Muscle of arm (tissue), 14 donors: ENCODE measurements around the gene MARCHF9. TPM values are rescaled to one million over a fixed set of nuclear protein-coding genes. Genes with fewer than 3 reads are reported as not detected.
"Not testable (repeated sequence)": the region's sequence is repeated elsewhere in the genome, so short reads cannot be mapped to it uniquely, and the experiment has no call there.

Experiments used
- DNase-seq: peaks from one replicate; pipeline ENCODE4 v3.0.0-alpha.2; 2013
- long read RNA-seq, 11 donors: transcript quantifications; one replicate each; lab custom pipeline, GENCODE V29; 2026
- polyA plus RNA-seq, 12 donors: library from polyadenylated mRNA; unstranded; fragments of 120-200 nt; gene quantifications; one replicate each; pipeline ENCODE4 v1.2.1, GENCODE V29; 2013; ENCODE audit not compliant: insufficient read length in 12 of 12

MARCHF9 gene, protein sequence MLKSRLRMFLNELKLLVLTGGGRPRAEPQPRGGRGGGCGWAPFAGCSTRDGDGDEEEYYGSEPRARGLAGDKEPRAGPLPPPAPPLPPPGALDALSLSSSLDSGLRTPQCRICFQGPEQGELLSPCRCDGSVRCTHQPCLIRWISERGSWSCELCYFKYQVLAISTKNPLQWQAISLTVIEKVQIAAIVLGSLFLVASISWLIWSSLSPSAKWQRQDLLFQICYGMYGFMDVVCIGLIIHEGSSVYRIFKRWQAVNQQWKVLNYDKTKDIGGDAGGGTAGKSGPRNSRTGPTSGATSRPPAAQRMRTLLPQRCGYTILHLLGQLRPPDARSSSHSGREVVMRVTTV
- 10 to 100 TPM in 3 of 12 donors, 1 to 10 TPM in 8, not detected in 1; 5.1 to 12.2 (median 7.8) TPM for polyA plus RNA-seq
- long read RNA-seq, donor 1, transcript MARCH9-201 (4 exons, 2,982 nt) = major isoform, 9 of 18 reads
- long read RNA-seq, donor 1, transcript MARCH9-202 (2 exons, 1,668 nt) = minor isoform, 5 of 18 reads
- long read RNA-seq, donor 1, partial matches to known transcripts = 0 of 18 reads
- long read RNA-seq, donor 1, other reads (novel, unspliced or antisense) = 0 of 18 reads
- long read RNA-seq, donor 2, partial matches to known transcripts = 0 of 4 reads
- long read RNA-seq, donor 2, other reads (novel, unspliced or antisense) = 0 of 4 reads
- long read RNA-seq, donor 3, partial matches to known transcripts = 0 of 4 reads
- long read RNA-seq, donor 3, other reads (novel, unspliced or antisense) = 0 of 4 reads
- long read RNA-seq, donor 4 = 0 reads
- long read RNA-seq, donor 5 = 0 reads
- long read RNA-seq, donor 6, partial matches to known transcripts = 0 of 4 reads
- long read RNA-seq, donor 6, other reads (novel, unspliced or antisense) = 0 of 4 reads
- long read RNA-seq, donor 7, partial matches to known transcripts = 0 of 4 reads
- long read RNA-seq, donor 7, other reads (novel, unspliced or antisense) = 0 of 4 reads
- long read RNA-seq, donor 8, transcript MARCH9-201 (4 exons, 2,982 nt) = major isoform, 7 of 8 reads
- long read RNA-seq, donor 8, partial matches to known transcripts = 0 of 8 reads
- long read RNA-seq, donor 8, other reads (novel, unspliced or antisense) = 0 of 8 reads
- long read RNA-seq, donor 9, partial matches to known transcripts = 0 of 1 reads
- long read RNA-seq, donor 9, other reads (novel, unspliced or antisense) = 0 of 1 reads
- long read RNA-seq, donor 10, partial matches to known transcripts = 0 of 4 reads
- long read RNA-seq, donor 10, other reads (novel, unspliced or antisense) = 0 of 4 reads
- long read RNA-seq, donor 11, partial matches to known transcripts = 0 of 1 reads
- long read RNA-seq, donor 11, other reads (novel, unspliced or antisense) = 0 of 1 reads

DNA sequence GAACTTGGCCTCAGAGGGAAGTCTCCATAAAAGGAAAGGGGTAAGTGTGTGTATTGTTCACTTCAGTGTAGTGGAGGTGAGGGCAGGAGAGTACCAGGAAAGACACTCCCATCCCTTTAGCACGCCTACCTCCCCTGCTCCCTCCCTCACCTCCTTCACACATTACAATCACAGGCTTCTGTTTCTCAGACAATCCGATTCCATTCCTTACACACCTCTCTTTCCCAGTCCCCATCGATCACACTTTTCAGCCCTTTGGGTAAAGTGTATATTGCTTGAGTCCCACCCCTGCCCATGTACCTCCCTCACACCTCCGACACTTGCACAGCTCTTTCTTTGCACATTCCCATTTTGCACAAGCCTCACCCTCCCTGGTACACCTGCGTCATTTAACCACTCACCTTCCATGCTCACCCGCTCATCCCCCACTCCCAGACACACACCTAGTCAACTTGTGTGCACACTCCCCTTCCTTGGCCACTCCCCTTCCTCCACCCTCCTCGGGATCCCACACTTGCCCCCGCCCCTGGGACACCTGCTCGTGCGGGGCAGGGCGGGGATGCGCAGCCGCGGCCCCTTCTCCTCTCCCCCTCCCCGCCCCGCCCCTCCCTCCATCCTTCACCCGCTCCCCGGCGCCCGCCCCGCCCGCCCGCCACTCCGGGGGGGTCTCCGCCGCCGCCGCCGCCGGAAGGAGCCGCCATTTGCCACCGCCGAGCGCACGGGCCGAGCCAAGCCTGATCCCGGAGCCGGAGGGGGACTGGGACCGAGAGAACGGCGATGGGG lies at the start of gene MARCHF9:
Gene MARCHF9 (plus strand): TSS at position 693 of the 783 bp plus-strand sequence. CDS start 426 bp downstream, outside the sequence.
- DNase-seq = no peak

- no peak for DNase-seq
Measured at GRCh38 chr12:57707250-57707649, 47.7 kb upstream of the MARCHF9 start.

GRCh38 chr12:57708296-57708695 lies 46.6 kb upstream of the MARCHF9 start:
- DNase-seq = no peak

- no peak for DNase-seq
Measured at GRCh38 chr12:57712701-57713100, 42.2 kb upstream of the MARCHF9 start.

DNA sequence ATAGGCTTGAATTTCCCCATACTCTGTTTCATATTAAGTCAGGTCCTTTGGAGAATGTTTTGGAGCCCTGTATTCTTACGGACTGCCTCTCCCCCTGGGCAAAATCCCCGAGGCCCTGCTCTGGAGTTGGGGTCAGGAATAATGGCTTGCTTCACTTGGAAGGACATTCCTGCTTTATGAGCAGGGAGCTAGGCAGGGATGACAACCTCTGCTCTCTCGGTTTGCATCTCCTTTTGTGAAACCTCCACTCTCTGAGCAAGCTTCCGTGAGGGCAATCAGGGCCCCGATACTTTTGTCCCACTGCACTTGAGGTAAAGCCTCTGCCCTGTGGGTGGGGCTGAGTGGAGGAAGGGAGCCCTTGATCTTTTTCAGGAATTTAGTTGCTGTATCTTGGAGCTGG lies 41.7 kb upstream of the MARCHF9 start:
- DNase-seq = no peak

GRCh38 chr12:57715036-57715748 lies 39.7 kb upstream of the MARCHF9 start:
- not testable (repeated sequence) for DNase-seq

GRCh38 chr12:57715786-57716185 lies 39.1 kb upstream of the MARCHF9 start:
- DNase-seq = no peak

DNA sequence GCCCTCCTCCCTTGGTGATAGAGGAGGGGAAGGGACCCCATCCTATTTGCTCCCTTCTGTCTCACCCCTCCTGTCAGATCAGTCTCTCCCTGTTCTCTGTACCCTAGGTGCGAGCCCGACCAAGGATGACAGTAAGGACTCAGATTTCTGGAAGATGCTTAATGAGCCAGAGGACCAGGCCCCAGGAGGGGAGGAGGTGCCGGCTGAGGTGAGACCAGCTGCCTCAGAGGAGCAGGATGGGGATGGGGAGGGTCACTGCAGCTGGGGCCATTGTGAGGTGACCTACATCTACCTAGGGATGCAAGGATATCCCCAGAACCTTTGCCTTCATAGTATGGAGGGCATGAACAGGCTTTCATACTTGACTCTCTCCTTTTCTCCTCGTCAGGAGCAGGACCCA lies 38.6 kb upstream of the MARCHF9 start:
- no peak for DNase-seq

GRCh38 chr12:57717131-57717530 lies 37.8 kb upstream of the MARCHF9 start:
- no peak for DNase-seq

DNA sequence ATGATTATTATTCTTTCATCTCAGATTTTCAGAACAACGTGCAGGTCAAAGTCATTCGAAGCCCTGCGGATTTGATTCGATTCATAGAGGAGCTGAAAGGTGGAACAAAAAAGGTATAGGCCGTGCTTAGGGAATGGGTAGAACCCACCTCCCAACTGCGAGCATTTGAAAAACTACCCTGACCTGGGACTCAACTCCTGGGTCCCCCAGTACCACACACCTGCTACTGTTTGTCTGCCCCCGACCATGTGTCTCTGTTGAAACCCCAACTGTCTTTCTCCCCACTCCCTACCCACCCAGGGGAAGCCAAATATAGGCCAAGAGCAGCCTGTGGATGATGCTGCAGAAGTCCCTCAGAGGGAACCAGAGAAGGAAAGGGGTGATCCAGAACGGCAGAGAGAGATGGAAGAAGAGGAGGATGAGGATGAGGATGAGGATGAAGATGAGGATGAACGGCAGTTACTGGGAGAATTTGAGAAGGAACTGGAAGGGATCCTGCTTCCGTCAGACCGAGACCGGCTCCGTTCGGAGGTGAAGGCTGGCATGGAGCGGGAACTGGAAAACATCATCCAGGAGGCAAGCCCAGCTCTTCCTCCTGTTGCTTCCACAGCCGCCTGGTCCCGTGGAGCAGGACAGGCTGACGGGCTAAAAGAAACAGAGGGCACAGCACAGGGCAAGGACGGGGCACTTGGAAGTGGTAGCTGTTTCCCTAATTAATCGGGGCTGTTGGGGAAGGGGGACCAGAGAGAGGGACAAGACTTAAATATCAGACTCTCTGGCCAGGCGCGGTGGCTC lies 36.9 kb upstream of the MARCHF9 start:
- DNase-seq = no peak

DNA sequence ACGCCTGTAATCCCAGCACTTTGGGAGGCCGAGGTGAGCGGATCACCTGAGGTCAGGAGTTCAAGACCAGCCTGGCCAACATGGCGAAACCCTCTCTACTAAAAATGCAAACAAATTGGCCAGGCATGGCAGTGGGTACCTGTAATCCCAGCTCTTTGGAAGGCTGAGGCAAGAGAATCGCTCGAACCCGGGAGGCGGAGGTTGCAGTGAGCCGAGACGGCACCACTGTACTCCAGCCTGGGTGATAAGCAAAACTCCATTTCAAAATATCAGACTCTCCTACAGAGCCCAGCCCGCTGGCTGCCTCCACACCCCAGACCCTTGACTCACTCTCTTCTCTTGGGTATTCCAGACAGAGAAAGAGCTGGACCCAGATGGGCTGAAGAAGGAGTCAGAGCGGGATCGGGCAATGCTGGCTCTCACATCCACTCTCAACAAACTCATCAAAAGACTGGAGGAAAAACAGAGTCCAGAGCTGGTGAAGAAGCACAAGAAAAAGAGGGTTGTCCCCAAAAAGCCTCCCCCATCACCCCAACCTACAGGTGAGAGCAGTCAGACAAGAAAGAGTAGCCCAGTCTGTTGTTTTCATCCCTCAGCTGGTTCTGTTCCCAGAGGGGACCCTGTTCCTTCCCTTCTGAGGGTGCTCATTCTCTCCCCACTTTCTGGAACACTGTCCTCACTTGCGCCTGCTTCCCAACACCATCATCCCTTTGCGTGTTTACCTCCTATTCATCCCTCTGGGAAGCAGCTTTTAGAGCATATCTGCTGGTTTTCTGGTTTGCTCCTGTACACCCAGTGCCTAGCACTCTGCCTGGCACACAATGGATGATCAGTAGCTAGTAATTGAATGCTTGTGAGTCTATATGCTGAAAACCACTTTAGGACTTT lies 36.0 kb upstream of the MARCHF9 start:
- DNase-seq = no peak

DNA sequence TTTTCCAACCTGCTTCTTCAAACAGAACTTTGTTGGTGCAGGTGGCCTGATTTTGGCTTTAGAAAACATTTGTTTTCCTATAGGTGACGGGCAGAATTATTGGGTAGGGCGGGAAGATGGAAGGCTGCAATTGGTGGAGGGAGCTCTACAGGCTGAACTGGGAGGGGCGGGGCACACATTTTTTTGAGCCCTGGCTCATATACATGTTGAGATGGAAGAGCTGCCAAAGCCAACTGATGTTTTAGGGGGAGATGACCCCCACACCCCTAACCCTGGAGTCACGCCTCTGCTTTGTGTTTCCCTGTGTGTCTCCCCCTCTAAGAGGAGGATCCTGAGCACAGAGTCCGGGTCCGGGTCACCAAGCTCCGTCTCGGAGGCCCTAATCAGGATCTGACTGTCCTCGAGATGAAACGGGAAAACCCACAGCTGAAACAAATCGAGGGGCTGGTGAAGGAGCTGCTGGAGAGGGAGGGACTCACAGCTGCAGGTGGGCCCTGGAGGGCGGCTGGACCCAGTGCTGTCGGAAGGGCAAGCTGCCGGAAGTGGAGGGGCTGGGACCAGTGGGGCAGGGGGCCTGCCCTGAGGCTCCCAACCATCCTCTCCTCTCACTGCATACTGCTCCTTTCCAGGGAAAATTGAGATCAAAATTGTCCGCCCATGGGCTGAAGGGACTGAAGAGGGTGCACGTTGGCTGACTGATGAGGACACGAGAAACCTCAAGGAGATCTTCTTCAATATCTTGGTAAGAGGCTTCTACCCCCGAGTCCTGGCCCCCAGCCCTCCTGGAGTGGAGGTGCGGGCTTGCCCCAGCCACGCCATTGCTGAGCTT lies 34.9 kb upstream of the MARCHF9 start:
- DNase-seq = no peak

DNA sequence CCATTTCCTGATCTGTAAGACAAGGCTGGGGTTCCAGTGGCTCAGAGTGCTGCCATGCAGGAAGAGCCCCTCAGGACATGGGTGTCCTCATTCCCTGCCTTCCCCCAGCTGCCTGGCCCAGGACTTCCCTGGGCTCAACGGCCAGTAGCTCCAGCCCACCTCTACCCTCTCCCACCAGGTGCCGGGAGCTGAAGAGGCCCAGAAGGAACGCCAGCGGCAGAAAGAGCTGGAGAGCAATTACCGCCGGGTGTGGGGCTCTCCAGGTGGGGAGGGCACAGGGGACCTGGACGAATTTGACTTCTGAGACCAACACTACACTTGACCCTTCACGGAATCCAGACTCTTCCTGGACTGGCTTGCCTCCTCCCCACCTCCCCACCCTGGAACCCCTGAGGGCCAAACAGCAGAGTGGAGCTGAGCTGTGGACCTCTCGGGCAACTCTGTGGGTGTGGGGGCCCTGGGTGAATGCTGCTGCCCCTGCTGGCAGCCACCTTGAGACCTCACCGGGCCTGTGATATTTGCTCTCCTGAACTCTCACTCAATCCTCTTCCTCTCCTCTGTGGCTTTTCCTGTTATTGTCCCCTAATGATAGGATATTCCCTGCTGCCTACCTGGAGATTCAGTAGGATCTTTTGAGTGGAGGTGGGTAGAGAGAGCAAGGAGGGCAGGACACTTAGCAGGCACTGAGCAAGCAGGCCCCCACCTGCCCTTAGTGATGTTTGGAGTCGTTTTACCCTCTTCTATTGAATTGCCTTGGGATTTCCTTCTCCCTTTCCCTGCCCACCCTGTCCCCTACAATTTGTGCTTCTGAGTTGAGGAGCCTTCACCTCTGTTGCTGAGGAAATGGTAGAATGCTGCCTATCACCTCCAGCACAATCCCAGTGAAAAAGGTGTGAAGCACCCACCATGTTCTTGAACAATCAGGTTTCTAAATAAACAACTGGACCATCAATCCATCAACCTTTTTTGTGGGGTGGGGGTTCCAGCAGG lies 34.0 kb upstream of the MARCHF9 start:
- no peak for DNase-seq

DNA sequence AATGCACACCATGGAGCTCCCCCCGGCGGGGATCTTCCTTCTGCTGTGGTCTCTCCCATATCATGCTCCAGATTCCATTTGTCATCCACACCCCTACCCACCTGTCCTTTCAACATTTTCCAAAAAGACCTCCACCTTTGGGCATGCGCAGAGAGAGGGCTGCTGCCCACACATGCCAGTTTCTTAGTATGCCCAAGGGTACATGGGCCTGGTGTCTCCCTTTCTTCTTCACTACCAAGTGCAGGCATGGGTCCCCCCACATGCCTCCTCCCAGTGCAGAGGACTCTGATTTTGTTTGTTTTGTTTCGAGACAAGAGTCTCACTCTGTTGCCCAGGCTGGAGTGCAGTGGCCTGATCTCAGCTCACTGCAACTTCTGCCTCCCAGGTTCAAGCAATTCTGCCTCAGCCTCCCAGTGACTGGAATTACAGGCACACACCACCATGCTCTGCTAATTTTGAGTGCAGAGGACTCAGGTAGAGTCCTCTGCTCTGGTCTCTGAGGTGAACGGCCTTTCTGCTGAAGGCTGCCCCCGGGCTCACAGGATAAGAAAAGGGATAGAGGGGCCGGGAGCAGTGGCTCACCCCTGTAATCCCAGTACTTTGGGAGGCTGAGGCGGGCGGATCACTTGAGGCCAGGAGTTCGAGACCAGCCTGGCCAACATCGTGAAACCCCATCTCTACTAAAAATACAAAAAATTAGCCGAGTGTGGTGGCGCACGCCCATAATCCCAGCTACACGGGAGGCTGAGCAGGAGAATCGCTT lies 32.9 kb upstream of the MARCHF9 start:
- not testable (repeated sequence) for DNase-seq
